H1 (cell line): ENCODE results near the gene FAM227B. TPM values are rescaled to one million over a fixed set of nuclear protein-coding genes. Genes with fewer than 3 reads are reported as not detected.
A peak's percentile ranks its signal among the peaks of the same experiment; 100 is the strongest.

Experiments
- CTCF ChIA-PET: fragments of 300-600 bp; sonication (Branson Sonifier 250); formaldehyde crosslinking; loops from one replicate; lab custom pipeline; 2021; ENCODE audit not compliant: partially characterized antibody; lab: Charles Lee
- POLR2A ChIA-PET: fragments of 300-600 bp; sonication (Branson Sonifier 250); formaldehyde crosslinking; loops from one replicate; lab custom pipeline; 2021; ENCODE audit warnings: inconsistent platforms; ENCODE audit not compliant: partially characterized antibody; lab: Charles Lee
- DNase-seq, 2 experiments: peaks; one replicate each; pipeline versions ENCODE4 v3.0.0 to v3.0.0-alpha.2; 2010 to 2022; ENCODE audit warnings: low spot score in 2 of 2, low read depth in 1 of 2, mixed read lengths in 1 of 2
- FAIRE-seq: peaks from 2 replicates; lab custom pipeline; 2011; peaks lifted over from hg19 to GRCh38; lab: Jason Lieb, UNC
- H2AFZ ChIP-seq: 2 replicates; pipeline ENCODE4 v1.8.1; 2012; ENCODE audit warnings: low read length, inconsistent platforms
- H2AK5ac ChIP-seq: 2 replicates; pipeline ENCODE4 v1.6.1; 2013; ENCODE audit warnings: low read depth, low read length
- H2BK120ac ChIP-seq: replicated peaks from 2 replicates; pipeline ENCODE3; 2013; ENCODE audit warnings: low read depth, low read length, inconsistent platforms
- H2BK12ac ChIP-seq: 2 replicates; pipeline ENCODE4 v1.6.1; 2013; ENCODE audit warnings: low read depth, low read length
- H2BK15ac ChIP-seq: 2 replicates; pipeline ENCODE4 v1.6.1; 2013; ENCODE audit warnings: low read length
- H2BK20ac ChIP-seq: 2 replicates; pipeline ENCODE4 v1.6.1; 2013; ENCODE audit warnings: low read length
- H2BK5ac ChIP-seq: 2 replicates; pipeline ENCODE4 v1.6.1; 2013; ENCODE audit warnings: low read depth, low read length
- H3K14ac ChIP-seq: 2 replicates; pipeline ENCODE4 v1.6.1; 2013; ENCODE audit warnings: inconsistent platforms; ENCODE audit not compliant: insufficient read length
- H3K18ac ChIP-seq: 2 replicates; pipeline ENCODE4 v1.6.1; 2013; ENCODE audit warnings: low read length; ENCODE audit errors: extremely low read depth
- H3K23ac ChIP-seq: 2 replicates; pipeline ENCODE4 v1.6.1; 2013; ENCODE audit warnings: inconsistent platforms; ENCODE audit not compliant: insufficient read length
- H3K23me2 ChIP-seq: 2 replicates; pipeline ENCODE4 v1.6.1; 2013; ENCODE audit warnings: low read depth, low read length
- H3K27ac ChIP-seq: 2 replicates; pipeline ENCODE4 v1.6.1; 2011; ENCODE audit warnings: low read depth, low read length, inconsistent platforms
- H3K27me3 ChIP-seq, 4 experiments: replicated peaks in 1 of 4; 1 replicate in 1 of 4; 2 replicates in 3 of 4; pipeline versions ENCODE4 v1.6.1 to v1.8.1; 2011 to 2013; ENCODE audit warnings: low read length in 3 of 4, mild to moderate bottlenecking in 3 of 4, inconsistent platforms in 2 of 4, mixed read lengths in 2 of 4, moderate library complexity in 1 of 4; ENCODE audit not compliant: control insufficient read depth in 3 of 4, insufficient read depth in 3 of 4; ENCODE audit errors: extremely low read depth in 1 of 4
- H3K36me3 ChIP-seq, 4 experiments: 2 replicates each; pipeline versions ENCODE4 v1.6.1 to v1.8.1; 2011 to 2013; ENCODE audit warnings: mild to moderate bottlenecking in 4 of 4, low read length in 3 of 4, moderate library complexity in 2 of 4, control low read depth in 1 of 4, inconsistent platforms in 1 of 4; ENCODE audit not compliant: insufficient read depth in 4 of 4, control insufficient read depth in 2 of 4
- H3K4ac ChIP-seq: replicated peaks from 2 replicates; pipeline ENCODE3; 2013; ENCODE audit warnings: low read length, low read depth, mixed read lengths, inconsistent platforms; ENCODE audit not compliant: insufficient read length
- H3K4me1 ChIP-seq, 4 experiments: replicated peaks in 1 of 4; 1 replicate in 1 of 4; 2 replicates in 3 of 4; pipeline versions ENCODE4 v1.6.1 to v1.8.1; 2011 to 2013; ENCODE audit warnings: low read length in 3 of 4, inconsistent platforms in 2 of 4, mixed read lengths in 1 of 4; ENCODE audit not compliant: insufficient read depth in 4 of 4, control insufficient read depth in 3 of 4
- H3K4me2 ChIP-seq, 2 experiments: 2 replicates each; pipeline versions ENCODE4 v1.6.1 to v1.8.1; 2011 to 2013; ENCODE audit warnings: low read depth in 2 of 2, low read length in 2 of 2, control low read depth in 1 of 2, inconsistent platforms in 1 of 2, mild to moderate bottlenecking in 1 of 2; ENCODE audit not compliant: insufficient read depth in 1 of 2
- H3K4me3 ChIP-seq, 4 experiments: fragments of 200-600, 300-600 bp in 1 of 4; sonication (generic), shearing (Covaris generic), sonication (Bioruptor Twin) in 1 of 4; 2 replicates each; pipeline versions ENCODE4 v1.5.1 to v1.8.1; 2011 to 2016; ENCODE audit warnings: low read length in 4 of 4, low read depth in 3 of 4, control low read depth in 2 of 4, inconsistent platforms in 2 of 4, mild to moderate bottlenecking in 2 of 4, mixed read lengths in 1 of 4, moderate library complexity in 1 of 4; ENCODE audit not compliant: insufficient read depth in 2 of 4; ENCODE audit errors: extremely low read depth in 1 of 4
- H3K56ac ChIP-seq: replicated peaks from 2 replicates; pipeline ENCODE3; 2013; ENCODE audit warnings: low read depth, mild to moderate bottlenecking, mixed read lengths, low read length, inconsistent platforms; ENCODE audit not compliant: insufficient read length
- H3K79me1 ChIP-seq: 2 replicates; pipeline ENCODE4 v1.6.1; 2013; ENCODE audit warnings: low read depth, low read length, control low read depth
- H3K79me2 ChIP-seq, 2 experiments: 2 replicates each; pipeline versions ENCODE4 v1.6.1 to v1.8.1; 2012 to 2013; ENCODE audit warnings: low read length in 2 of 2, mild to moderate bottlenecking in 2 of 2, inconsistent platforms in 1 of 2; ENCODE audit not compliant: insufficient read depth in 2 of 2, control insufficient read depth in 1 of 2
- H3K9ac ChIP-seq, 4 experiments: replicated peaks in 1 of 4; 1 replicate in 1 of 4; 2 replicates in 3 of 4; pipeline versions ENCODE4 v1.6.1 to v1.8.1; 2011 to 2013; ENCODE audit warnings: low read depth in 3 of 4, low read length in 3 of 4, control low read depth in 2 of 4, mild to moderate bottlenecking in 2 of 4, moderate library complexity in 2 of 4, inconsistent platforms in 1 of 4; ENCODE audit errors: extremely low read depth in 1 of 4
- H3K9me3 ChIP-seq, 2 experiments: 2 replicates each; pipeline versions ENCODE4 v1.6.1 to v1.8.1; 2012 to 2013; ENCODE audit warnings: mild to moderate bottlenecking in 2 of 2, moderate library complexity in 2 of 2, control low read depth in 1 of 2, inconsistent platforms in 1 of 2, low read depth in 1 of 2, low read length in 1 of 2, mixed read lengths in 1 of 2; ENCODE audit not compliant: insufficient read depth in 2 of 2
- H4K20me1 ChIP-seq, 2 experiments: replicated peaks in 1 of 2; 2 replicates each; pipeline versions ENCODE3 to v1.8.1; 2011 to 2013; ENCODE audit warnings: inconsistent platforms in 2 of 2, low read length in 2 of 2, mild to moderate bottlenecking in 1 of 2; ENCODE audit not compliant: insufficient read depth in 2 of 2, control insufficient read depth in 1 of 2
- H4K5ac ChIP-seq: 2 replicates; pipeline ENCODE4 v1.6.1; 2013; ENCODE audit warnings: low read length, low read depth, mixed read lengths, inconsistent platforms; ENCODE audit not compliant: insufficient read length
- H4K8ac ChIP-seq: 2 replicates; pipeline ENCODE4 v1.8.0; 2013; ENCODE audit warnings: mild to moderate bottlenecking, moderate library complexity, low read length, inconsistent platforms; ENCODE audit not compliant: insufficient read depth; ENCODE audit errors: extremely low read depth
- H4K91ac ChIP-seq: replicated peaks from 2 replicates; pipeline ENCODE3; 2013; ENCODE audit warnings: low read length, mixed read lengths, inconsistent platforms; ENCODE audit not compliant: insufficient read length
- CHD2 ChIP-seq: IDR thresholded peaks from 2 replicates; pipeline ENCODE4 v1.6.1; 2012; ENCODE audit warnings: low read length, improper control_type of control experiment
- CREB1 ChIP-seq: IDR thresholded peaks from 2 replicates; pipeline ENCODE4 v1.6.1; 2012; ENCODE audit warnings: inconsistent platforms
- CTCF ChIP-seq, 3 experiments: IDR thresholded peaks; 1 replicate in 2 of 3; 2 replicates in 1 of 3; pipeline versions ENCODE4 v1.5.1 to v1.6.1; 2011; ENCODE audit warnings: low read length in 3 of 3, mild to moderate bottlenecking in 3 of 3, inconsistent platforms in 2 of 3, low read depth in 1 of 3, moderate library complexity in 1 of 3; ENCODE audit not compliant: insufficient read depth in 1 of 3; ENCODE audit errors: control extremely low read depth in 1 of 3
- EZH2 ChIP-seq: fragments of 200-600 bp; sonication (generic); IDR thresholded peaks from 2 replicates; pipeline ENCODE4 v1.7.1; 2012; ENCODE audit warnings: low read depth, mild to moderate bottlenecking, moderate library complexity, low read length, inconsistent platforms; ENCODE audit not compliant: severe bottlenecking
- FOSL1 ChIP-seq: IDR thresholded peaks from 2 replicates; pipeline ENCODE4 v1.6.1; 2011; ENCODE audit warnings: mild to moderate bottlenecking, low read depth, low read length, moderate library complexity; ENCODE audit not compliant: insufficient read depth
- GABPA ChIP-seq: IDR thresholded peaks from 2 replicates; pipeline ENCODE4 v1.6.1; 2011; ENCODE audit warnings: mild to moderate bottlenecking, low read length, moderate library complexity, borderline replicate concordance; ENCODE audit not compliant: insufficient read depth
- HDAC6 ChIP-seq: IDR thresholded peaks from one replicate; pipeline ENCODE4 v1.7.1; 2012; ENCODE audit warnings: low read depth, mild to moderate bottlenecking, inconsistent platforms, low read length, moderate library complexity
- KDM4A ChIP-seq: IDR thresholded peaks from one replicate; pipeline ENCODE4 v1.7.1; 2012; ENCODE audit warnings: low read depth, mild to moderate bottlenecking, moderate library complexity, low read length, inconsistent platforms; ENCODE audit not compliant: severe bottlenecking
- SP1 ChIP-seq: IDR thresholded peaks from 2 replicates; pipeline ENCODE4 v1.6.1; 2011; ENCODE audit warnings: low read depth, low read length
- SRF ChIP-seq: IDR thresholded peaks from 2 replicates; pipeline ENCODE4 v1.6.1; 2011; ENCODE audit warnings: mild to moderate bottlenecking, low read depth, low read length, moderate library complexity
- SUZ12 ChIP-seq: fragments of 200-600 bp; sonication (generic); IDR thresholded peaks from 2 replicates; pipeline ENCODE4 v1.6.1; 2012; ENCODE audit warnings: mild to moderate bottlenecking, inconsistent platforms, low read length, moderate library complexity, mixed read lengths
- polyA plus RNA-seq, 7 experiments: library from polyadenylated mRNA; depleted of rRNA in 3 of 7; stranded (reverse) in 5 of 7; unstranded in 2 of 7; fragments of >200 nt in 5 of 7; fragments of 200-250 nt in 2 of 7; gene quantifications; 1 replicate in 5 of 7; 2 replicates in 1 of 7; 4 replicates in 1 of 7; pipeline versions ENCODE4 v1.2.1 to v1.2.3, GENCODE V29; 2011 to 2013; ENCODE audit warnings: missing spikeins in 2 of 7, mixed read lengths in 2 of 7
- total RNA-seq: library from RNA; stranded (reverse); fragmentation: NEBNext Ultra II Directional; extraction: Animal tissue kit (Norgen Biotek cat#: 25700); gene quantifications from 2 replicates; pipeline ENCODE4 v1.2.1, GENCODE V29; 2021
- TF ChIP-seq, protein P1 (sequence below): IDR thresholded peaks from 2 replicates; pipeline ENCODE4 v1.6.1; 2012; ENCODE audit warnings: inconsistent platforms

The FAM227B gene
- total and polyA plus RNA-seq, 2 of the 8 experiments (the other 6 are each of a cell fraction or from before 2014, with no cell fraction given): 4.0 to 6.5 TPM

GRCh38 chr15:49328941-49329340 lies 291.7 kb downstream of the FAM227B start:
- Histone ChIP-seq H3K36me3 (no peaks in the 10 kb centered on the region), H2BK5ac (no peak overlapping the region), H3K14ac (no peak overlapping the region), H3K79me2 (no peaks in the 10 kb centered on the region; a peak in 1 of 4 replicates), H3K4me2 (peak overlapping the region; percentile 16 to 45; a peak in 2 of 4 replicates), H3K79me1 (no peaks in the 10 kb centered on the region), H3K4me1 (peaks cover 0 to 18% (median 10%) of the 10 kb centered on the region in 4 experiments; a peak in 4 of 7 replicates), H3K56ac (no peak overlapping the region), H2BK15ac (no peak overlapping the region), H2BK12ac (no peak overlapping the region), H3K9ac (no peak overlapping the region), H3K27ac (no peak overlapping the region; the same call in 1 of the 2 replicates), H2BK20ac (no peak overlapping the region), H2BK120ac (no peak overlapping the region), H3K4ac (no peak overlapping the region), H4K91ac (no peak overlapping the region), H3K9me3 (no peaks in the 10 kb centered on the region), H3K23me2 (no peaks in the 10 kb centered on the region; the same call in 1 of the 2 replicates), H4K20me1 (no peaks in the 10 kb centered on the region), H3K18ac (no peak overlapping the region), H4K8ac (no peak overlapping the region), H3K23ac (no peak overlapping the region), H2AFZ (no peak overlapping the region), H3K27me3 (no peaks in the 10 kb centered on the region), H2AK5ac (no peak overlapping the region), H4K5ac (no peak overlapping the region), H3K4me3 (peak overlapping the region in 1 of 4 experiments; percentile 39; a peak in 1 of 8 replicates)
- CTCF ChIA-PET: interaction anchor here (1.2 kb wide), 1 partner anchor 11 kb away, joined by 3 read pairs; no protein-coding TSS in a partner anchor
- POLR2A ChIA-PET: interaction anchor here (0.7 to 2.5 kb wide), 4 partner anchors 10 to 73 kb away, joined by 3 to 12 read pairs (median 3); no protein-coding TSS in a partner anchor
- FAIRE-seq: no peak
- peak in 1 of 2 experiments; percentile 7 for DNase-seq
- TF ChIP-seq KDM4A (no peak), HDAC6 (no peak), SRF (no peak), CREB1 (no peak), SP1 (peak; percentile 86), SUZ12 (no peak), FOSL1 (no peak), CTCF (IDR thresholded peaks at IDR 0.05; ENCODE audit: control extremely low read depth in 1 of 3, insufficient read depth in 1 of 3, low read depth in 1 of 3, low read length in 3 of 3) (no peak), CHD2 (no peak), EZH2 (no peak), GABPA (no peak)
- TF ChIP-seq, protein P1, sequence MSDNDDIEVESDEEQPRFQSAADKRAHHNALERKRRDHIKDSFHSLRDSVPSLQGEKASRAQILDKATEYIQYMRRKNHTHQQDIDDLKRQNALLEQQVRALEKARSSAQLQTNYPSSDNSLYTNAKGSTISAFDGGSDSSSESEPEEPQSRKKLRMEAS: no peak
